Astrocyte (in vitro differentiated cells and primary cell): Measurements from ENCODE around the gene DGKB.

Experiments
- EZH2 ChIP-seq: IDR thresholded peaks from 2 replicates; pipeline ENCODE4 v1.6.1; 2012; ENCODE audit warnings: mild to moderate bottlenecking, low read length, inconsistent platforms; ENCODE audit not compliant: insufficient read depth
- TF ChIP-seq, protein P1 (sequence below): IDR thresholded peaks from 2 replicates; pipeline ENCODE4 v1.5.1; 2011; ENCODE audit warnings: low read depth, mild to moderate bottlenecking, inconsistent platforms, low read length, moderate library complexity; ENCODE audit not compliant: insufficient read depth

DNA sequence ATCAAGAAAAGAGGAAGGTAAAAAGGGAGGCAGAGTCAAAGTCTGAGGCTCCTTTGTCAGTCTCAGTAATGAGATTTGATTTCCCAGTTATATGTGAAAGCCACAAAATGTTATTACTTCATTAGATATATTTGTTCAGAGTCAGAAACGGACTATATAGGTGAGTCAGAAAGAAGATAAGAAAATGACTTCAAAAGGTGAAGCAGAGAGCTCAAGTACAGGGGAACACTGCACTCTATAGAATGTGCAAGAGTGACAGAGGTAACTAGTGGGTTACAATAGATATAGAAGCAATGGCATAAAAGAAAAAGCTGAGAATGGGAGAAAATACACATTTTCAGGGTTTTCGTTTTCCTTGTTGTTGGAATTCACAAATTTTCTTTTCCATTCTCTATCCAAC, 43.3 kb downstream of the DGKB start:
- TF ChIP-seq, protein P1, sequence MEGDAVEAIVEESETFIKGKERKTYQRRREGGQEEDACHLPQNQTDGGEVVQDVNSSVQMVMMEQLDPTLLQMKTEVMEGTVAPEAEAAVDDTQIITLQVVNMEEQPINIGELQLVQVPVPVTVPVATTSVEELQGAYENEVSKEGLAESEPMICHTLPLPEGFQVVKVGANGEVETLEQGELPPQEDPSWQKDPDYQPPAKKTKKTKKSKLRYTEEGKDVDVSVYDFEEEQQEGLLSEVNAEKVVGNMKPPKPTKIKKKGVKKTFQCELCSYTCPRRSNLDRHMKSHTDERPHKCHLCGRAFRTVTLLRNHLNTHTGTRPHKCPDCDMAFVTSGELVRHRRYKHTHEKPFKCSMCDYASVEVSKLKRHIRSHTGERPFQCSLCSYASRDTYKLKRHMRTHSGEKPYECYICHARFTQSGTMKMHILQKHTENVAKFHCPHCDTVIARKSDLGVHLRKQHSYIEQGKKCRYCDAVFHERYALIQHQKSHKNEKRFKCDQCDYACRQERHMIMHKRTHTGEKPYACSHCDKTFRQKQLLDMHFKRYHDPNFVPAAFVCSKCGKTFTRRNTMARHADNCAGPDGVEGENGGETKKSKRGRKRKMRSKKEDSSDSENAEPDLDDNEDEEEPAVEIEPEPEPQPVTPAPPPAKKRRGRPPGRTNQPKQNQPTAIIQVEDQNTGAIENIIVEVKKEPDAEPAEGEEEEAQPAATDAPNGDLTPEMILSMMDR = no peak
- TF ChIP-seq EZH2 = no peak
